Thyroid gland (tissue), 4 donors: ENCODE data around the gene GPC6. TPM values are rescaled to one million over a fixed set of nuclear protein-coding genes. Genes with fewer than 3 reads are reported as not detected.

Experiments
- DNase-seq, 2 donors: peaks; one replicate each; pipeline ENCODE4 v3.0.0-alpha.2; 2019
- H3K27ac ChIP-seq, 3 donors: fragments of 200-600 bp; sonication (generic); 1 replicate in 2 of 3; 2 replicates in 1 of 3; pipeline ENCODE4 v1.5.1; 2016 to 2019; ENCODE audit warnings: mild to moderate bottlenecking in 1 of 3, moderate library complexity in 1 of 3
- H3K27me3 ChIP-seq: fragments of 200-600 bp; sonication (generic); one replicate; pipeline ENCODE4 v1.5.1; 2019
- H3K36me3 ChIP-seq, 2 donors: fragments of 200-600 bp; sonication (generic); one replicate each; pipeline ENCODE4 v1.5.1; 2016 to 2019
- H3K4me1 ChIP-seq, 2 donors: fragments of 200-600 bp; sonication (generic); one replicate each; pipeline ENCODE4 v1.5.1; 2017 to 2019
- H3K4me3 ChIP-seq, 3 donors: fragments of 200-600 bp; sonication (generic); replicated peaks in 1 of 3; 1 replicate in 2 of 3; 2 replicates in 1 of 3; pipeline ENCODE4 v1.5.1; 2016; ENCODE audit warnings: mild to moderate bottlenecking in 1 of 3
- H3K9me3 ChIP-seq: fragments of 200-600 bp; sonication (generic); one replicate; pipeline ENCODE4 v1.5.1; 2017
- CTCF ChIP-seq, 6 experiments: fragments of 200-600 bp in 3 of 6; fragments of 450-650 bp in 3 of 6; sonication (generic) in 3 of 6; IDR thresholded peaks; one replicate each; pipeline ENCODE4 v1.5.1; 2016 to 2019; ENCODE audit warnings: antibody characterized with exemption in 6 of 6, mild to moderate bottlenecking in 2 of 6, inconsistent platforms in 1 of 6, moderate library complexity in 1 of 6
- POLR2A ChIP-seq, 2 donors: fragments of 450-650 bp; IDR thresholded peaks; one replicate each; pipeline ENCODE4 v1.6.1; 2017; ENCODE audit warnings: antibody characterized with exemption in 2 of 2, mild to moderate bottlenecking in 2 of 2, moderate library complexity in 1 of 2
- WGBS, 2 donors: methylation state at CpG; one replicate each; pipeline ENCODE4 v1.1.5; 2017; 5-methylcytosine and 5-hydroxymethylcytosine counted together
- intact Hi-C: fragments of 100-400 bp; cut with DNase I; formaldehyde crosslinking; loops from one replicate; pipeline ENCODE4 v1.15.1; 2023
- total RNA-seq, 4 donors: library from RNA; depleted of rRNA; stranded (reverse); fragments of >200 nt; gene quantifications; one replicate each; pipeline ENCODE4 v1.2.3, GENCODE V29; 2016

The GPC6 gene
- total RNA-seq, 4 donors from 2014 or later: 2.8 to 13.4 (median 7.5) TPM

GRCh38 chr13:93672996-93673395, 446.4 kb downstream of the GPC6 start:
- intact Hi-C loops: no loop called here
- no peak overlapping the region for H3K4me3 ChIP-seq
- H3K27me3 ChIP-seq: no peaks in the 10 kb centered on the region
- 83 to 90% methylated on average over 1 of the region's 1 CpG for WGBS, 2 donors
- no peaks in the 10 kb centered on the region for H3K36me3 ChIP-seq
- no peaks in the 10 kb centered on the region for H3K9me3 ChIP-seq
- H3K4me1 ChIP-seq: no peaks in the 10 kb centered on the region
- no peak overlapping the region for H3K27ac ChIP-seq
- TF ChIP-seq CTCF (IDR thresholded peaks at IDR 0.05) (no peak), POLR2A (IDR thresholded peaks at IDR 0.05) (no peak)
- no peak for DNase-seq

DNA sequence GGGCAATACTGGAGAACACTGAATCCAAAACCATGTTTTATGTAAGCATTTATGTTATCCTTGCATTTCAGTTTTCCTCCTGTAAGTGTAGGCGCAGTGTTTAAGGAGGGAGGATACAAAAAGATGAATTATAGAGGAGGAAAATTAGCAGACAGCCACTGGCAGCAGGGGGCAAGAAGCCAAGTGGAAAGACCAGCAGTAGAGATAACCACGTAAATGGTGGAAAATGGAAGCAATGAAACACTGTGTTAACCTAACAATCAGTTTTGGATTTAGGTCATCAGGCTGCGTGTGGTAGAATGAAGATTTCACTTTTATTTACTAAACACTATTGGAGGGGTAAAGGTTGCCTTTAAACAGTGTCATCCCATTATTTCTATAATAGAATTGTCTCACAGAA, 447.3 kb downstream of the GPC6 start:
- DNase-seq: no peak
- no peak for TF ChIP-seq CTCF (IDR thresholded peaks at IDR 0.05)
- no peak for TF ChIP-seq POLR2A (IDR thresholded peaks at IDR 0.05)
- WGBS, 2 donors: 89 to 90% methylated on average over 3 of the region's 3 CpGs
- Histone ChIP-seq H3K9me3 (no peaks in the 10 kb centered on the region), H3K4me1 (no peaks in the 10 kb centered on the region), H3K27me3 (no peaks in the 10 kb centered on the region), H3K36me3 (no peaks in the 10 kb centered on the region), H3K27ac (no peak overlapping the region), H3K4me3 (no peak overlapping the region)
- intact Hi-C loops: no loop called here

DNA sequence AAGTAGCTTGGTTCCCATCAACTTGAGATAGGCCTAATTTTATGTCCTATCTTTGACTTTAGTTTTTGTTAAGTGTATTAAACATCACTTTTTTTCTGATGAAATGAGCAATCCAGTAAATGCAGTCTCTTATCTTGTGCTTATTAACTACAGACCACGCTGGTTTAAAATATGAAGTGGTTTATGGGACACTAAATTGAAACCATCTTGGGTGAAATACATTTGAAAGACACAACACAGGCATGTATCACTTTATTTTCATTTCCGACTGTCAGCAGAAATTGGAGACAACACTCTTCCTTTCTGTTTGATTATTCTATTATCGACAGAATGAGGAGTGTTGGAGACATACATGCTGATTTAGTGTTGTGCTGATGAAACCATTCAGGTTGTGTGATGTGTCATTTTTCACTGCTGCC, 447.7 kb downstream of the GPC6 start:
- no peak overlapping the region for H3K27ac ChIP-seq
- H3K4me1 ChIP-seq: no peaks in the 10 kb centered on the region
- no peak for DNase-seq
- intact Hi-C loops: no loop called here
- H3K9me3 ChIP-seq: no peaks in the 10 kb centered on the region
- 58 to 63% methylated on average over 3 of the region's 3 CpGs for WGBS, 2 donors
- H3K27me3 ChIP-seq: no peaks in the 10 kb centered on the region
- no peaks in the 10 kb centered on the region for H3K36me3 ChIP-seq
- H3K4me3 ChIP-seq: no peak overlapping the region
- TF ChIP-seq POLR2A (IDR thresholded peaks at IDR 0.05): no peak

DNA sequence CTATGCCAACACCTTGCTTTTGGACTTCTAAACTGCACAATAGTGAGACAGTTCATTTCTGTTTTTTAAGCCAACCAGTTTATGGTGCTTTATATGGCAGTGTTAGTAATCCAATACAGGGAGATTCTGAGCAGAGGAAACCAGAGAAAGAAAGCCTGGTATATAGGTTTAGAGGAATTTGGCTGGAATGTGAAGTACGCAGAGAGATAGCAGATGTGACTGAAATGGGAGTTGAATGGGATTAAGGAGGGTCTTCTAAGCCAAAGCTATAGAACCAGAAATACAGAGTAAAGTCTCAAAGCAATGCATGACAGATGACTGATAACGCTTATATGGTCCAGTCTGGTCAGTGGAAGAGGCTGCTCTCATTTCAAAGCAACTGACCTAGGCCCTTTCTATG, 453.7 kb downstream of the GPC6 start:
- no peak for TF ChIP-seq POLR2A (IDR thresholded peaks at IDR 0.05)
- TF ChIP-seq CTCF (IDR thresholded peaks at IDR 0.05): no peak
- Histone ChIP-seq H3K27me3 (no peaks in the 10 kb centered on the region), H3K36me3 (no peaks in the 10 kb centered on the region), H3K4me1 (no peaks in the 10 kb centered on the region), H3K9me3 (no peaks in the 10 kb centered on the region), H3K4me3 (no peak overlapping the region), H3K27ac (no peak overlapping the region)
- 81 to 95% methylated on average over 2 of the region's 2 CpGs for WGBS, 2 donors
- intact Hi-C loops: no loop called here
- DNase-seq: no peak

DNA sequence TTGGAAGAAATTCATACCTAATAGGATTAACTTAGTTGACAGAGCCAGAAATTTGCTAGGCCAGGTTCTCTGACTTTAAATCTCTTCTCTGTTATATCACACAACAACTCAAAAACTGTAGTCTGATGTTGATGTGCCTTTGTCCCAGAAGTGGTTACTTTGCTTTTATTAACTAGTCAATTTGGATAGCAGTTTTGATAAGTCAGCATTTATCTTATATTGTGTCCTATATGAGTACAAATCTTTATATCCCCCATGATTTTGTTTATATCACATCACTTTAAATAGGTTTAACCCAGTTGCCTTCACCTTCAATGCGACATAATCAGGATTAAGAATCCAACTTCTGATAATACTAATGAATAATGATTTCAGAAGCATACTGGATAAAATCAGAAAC, 459.3 kb downstream of the GPC6 start:
- intact Hi-C loops: no loop called here
- WGBS, 2 donors: 95 to 97% methylated on average over 1 of the region's 1 CpG
- Histone ChIP-seq H3K36me3 (no peaks in the 10 kb centered on the region), H3K4me3 (no peak overlapping the region), H3K9me3 (no peaks in the 10 kb centered on the region), H3K4me1 (no peaks in the 10 kb centered on the region), H3K27me3 (no peaks in the 10 kb centered on the region), H3K27ac (no peak overlapping the region)
- TF ChIP-seq CTCF (IDR thresholded peaks at IDR 0.05) (no peak), POLR2A (IDR thresholded peaks at IDR 0.05) (no peak)
- DNase-seq: no peak

DNA sequence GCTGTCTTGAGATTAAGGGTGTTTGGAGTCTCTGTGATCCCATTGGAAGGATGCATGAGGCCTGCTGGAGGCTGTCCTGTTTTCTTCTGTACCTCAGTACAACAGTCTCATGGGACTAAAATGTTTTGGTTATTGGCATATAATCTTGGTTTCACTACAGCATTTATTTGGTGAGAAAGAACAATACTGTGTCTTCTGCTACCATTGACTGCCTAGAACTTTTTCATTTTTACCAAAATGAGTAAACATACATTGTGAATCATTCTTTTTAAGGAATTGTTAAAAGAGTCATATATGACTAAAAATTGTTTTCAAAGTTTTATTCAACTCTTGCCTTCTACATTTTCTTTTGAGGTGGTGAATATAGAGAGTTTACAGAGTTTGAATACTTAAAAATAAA, 459.8 kb downstream of the GPC6 start:
- Histone ChIP-seq H3K4me1 (no peaks in the 10 kb centered on the region), H3K27ac (no peak overlapping the region), H3K36me3 (no peaks in the 10 kb centered on the region), H3K9me3 (no peaks in the 10 kb centered on the region), H3K4me3 (no peak overlapping the region), H3K27me3 (no peaks in the 10 kb centered on the region)
- DNase-seq: no peak
- no peak for TF ChIP-seq CTCF (IDR thresholded peaks at IDR 0.05)
- intact Hi-C loops: no loop called here
